ENCODE results near the gene NUP54.

The NUP54 gene, protein sequence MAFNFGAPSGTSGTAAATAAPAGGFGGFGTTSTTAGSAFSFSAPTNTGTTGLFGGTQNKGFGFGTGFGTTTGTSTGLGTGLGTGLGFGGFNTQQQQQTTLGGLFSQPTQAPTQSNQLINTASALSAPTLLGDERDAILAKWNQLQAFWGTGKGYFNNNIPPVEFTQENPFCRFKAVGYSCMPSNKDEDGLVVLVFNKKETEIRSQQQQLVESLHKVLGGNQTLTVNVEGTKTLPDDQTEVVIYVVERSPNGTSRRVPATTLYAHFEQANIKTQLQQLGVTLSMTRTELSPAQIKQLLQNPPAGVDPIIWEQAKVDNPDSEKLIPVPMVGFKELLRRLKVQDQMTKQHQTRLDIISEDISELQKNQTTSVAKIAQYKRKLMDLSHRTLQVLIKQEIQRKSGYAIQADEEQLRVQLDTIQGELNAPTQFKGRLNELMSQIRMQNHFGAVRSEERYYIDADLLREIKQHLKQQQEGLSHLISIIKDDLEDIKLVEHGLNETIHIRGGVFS

DNA sequence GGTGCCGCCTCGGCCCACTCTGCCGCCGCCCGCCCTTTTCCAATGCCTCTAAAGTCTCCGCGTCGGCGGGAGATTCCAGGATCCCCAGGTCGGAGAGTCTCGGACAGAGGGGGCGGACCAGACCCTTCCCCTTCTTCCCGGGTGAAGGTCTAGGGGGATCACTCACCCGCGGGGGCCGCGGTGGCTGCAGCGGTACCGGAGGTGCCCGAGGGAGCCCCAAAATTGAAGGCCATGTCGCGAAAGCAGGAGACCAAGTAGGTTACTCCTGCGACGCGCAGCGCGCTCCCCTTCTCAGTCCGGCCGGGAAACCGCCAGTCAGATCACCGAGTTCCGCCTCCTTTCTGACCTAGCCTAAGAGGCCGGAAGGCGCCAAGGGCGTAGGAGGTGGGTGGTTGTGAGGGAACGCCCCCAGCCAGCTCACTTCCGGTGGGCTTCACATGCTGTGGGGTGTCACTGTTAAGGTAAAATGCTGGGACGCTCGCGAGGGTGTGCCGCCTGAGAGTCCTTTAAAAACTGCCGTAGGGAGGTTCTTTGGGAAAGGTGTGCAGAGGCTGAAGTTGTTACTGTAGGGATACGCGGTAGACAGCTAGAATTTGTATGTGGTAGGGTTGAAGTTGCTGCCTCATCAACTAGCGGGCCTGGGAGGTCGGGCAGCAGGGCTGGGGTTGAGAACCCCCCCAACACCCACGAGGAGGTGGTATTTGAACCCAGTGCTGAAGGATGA is at the start of gene NUP54:
TSS of gene NUP54 (minus strand) at position 256 of the 724 bp plus-strand sequence. CDS start at position 233, 23 bp downstream.
- peak; percentile 93 for DNase-seq

DNA sequence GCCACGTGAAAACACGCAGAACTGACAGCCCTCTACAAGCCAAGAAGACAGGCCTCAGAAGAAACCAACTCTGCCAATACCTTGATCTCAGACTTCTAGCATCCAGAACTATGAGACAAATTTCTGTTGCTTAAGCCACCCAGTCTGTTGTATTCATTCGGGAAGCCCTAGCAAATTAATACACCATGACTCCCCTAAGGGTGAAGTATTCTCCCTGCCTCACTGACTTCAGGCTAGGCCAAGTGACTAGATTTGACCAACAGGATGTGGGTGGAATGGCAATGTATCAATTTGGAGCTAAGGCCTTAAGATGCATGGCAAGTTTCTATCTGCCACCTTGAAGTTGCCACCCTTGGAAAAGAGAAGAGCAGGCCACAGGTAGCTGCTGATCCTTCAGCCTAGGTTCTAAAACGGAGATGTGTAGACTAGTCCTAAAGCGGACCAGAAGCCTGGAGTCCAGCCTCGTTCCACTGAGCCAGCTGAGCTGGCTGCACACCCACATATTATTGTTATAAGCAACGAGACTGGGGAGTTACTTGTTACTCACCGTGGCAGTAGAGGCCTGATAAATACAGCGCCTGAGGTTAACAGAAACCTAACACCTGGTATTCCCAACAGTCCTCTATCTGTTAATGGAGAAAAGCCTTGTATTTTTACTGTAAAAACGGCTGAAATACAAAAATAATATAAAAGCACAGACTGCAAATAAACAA is 49.0 kb upstream of the NUP54 start:
- DNase-seq = no peak

DNA sequence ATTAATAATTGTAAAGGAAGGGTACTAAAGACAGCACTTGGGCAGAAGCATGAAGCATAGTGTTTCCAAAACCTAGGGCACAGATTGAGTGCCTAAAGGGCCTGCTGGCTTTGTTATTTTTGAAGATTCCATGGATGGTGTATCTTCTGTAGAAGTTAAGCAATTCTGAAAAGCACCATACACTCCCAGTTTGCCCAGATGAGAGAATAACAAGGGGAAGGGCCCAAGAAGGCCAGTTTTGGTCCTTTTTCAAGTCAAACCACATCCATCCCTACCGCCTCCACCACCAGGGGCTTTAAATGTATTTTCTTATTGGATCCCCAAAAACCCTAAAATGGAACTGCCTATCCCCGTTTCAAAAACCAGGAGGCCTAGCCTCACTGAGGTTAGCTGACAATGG is 48.2 kb upstream of the NUP54 start:
- DNase-seq = no peak

DNA sequence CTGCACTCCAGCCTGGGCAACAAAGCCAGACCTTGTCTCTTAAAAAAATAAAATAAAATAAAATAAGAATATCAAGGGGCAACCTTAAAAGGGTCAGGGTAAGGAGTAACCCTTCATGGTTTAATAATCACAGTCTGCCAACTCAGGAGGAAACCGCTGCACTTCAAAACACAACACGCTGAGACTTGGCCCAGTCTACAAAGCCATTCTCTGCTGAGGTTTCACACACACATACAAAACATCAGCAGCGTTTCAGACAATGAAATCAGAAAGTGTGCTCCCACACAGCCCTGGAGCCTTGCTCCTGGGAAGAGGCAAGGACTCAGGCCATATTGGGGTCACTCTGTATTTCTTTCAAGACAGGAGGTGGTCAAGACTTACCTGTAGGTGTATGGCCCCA is 47.1 kb upstream of the NUP54 start:
- no peak for DNase-seq

DNA sequence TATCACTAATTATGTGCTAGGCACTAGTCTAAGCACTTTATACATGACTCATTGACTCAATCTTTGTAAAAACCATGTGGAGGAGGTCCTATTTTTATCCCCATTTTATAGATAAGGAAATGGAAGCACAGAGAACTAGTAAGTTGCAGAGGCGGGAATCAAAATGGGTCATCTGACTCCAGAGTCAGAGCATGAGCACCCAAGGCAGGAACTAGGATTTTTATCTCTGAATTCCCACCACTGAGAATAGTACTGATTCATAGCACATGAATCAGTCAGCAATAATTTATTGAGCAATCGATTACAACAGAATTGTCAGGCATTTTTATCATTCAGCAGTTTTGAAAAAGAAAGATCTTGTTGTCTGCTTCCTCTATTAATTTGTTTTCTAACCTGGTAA is 46.1 kb upstream of the NUP54 start:
- DNase-seq = no peak

DNA sequence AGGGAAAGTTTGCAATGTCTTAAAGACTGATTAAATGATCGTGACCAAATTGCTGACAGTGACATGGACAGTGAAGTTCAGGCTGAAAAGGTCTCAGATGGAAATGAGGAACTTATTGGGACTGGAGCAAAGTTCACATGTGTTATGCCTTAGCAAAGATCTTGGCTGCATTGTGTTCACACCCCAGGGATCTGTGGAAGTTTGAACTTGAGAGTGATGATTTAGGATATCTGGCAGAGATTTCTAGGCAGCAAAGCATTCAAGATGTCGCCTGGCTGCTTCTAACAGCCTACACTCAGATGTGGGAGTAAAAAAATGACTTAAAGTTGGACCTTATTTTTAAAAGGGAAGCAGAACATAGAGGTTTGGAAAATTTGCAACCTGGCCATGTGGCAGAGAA is 44.0 kb upstream of the NUP54 start:
- no peak for DNase-seq

DNA sequence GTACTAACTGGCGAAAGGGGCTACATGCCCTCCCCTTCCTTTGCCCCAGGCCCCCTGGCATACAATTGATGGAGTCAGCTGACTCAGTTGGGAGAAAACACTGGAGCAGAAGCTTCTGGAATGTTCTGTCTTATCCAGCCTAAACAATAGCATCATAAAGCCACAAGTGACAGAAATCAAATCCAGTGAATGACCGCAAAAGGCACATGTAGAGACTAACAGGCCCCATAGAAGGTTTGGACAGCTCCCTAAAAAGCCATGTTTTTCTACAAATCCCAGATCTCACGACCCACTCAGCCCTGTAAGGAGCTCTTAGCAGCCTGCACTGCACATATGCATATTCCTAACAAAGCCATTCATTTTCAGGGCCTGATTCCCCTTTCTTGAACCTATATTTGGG is 40.4 kb upstream of the NUP54 start:
- no peak for DNase-seq

DNA sequence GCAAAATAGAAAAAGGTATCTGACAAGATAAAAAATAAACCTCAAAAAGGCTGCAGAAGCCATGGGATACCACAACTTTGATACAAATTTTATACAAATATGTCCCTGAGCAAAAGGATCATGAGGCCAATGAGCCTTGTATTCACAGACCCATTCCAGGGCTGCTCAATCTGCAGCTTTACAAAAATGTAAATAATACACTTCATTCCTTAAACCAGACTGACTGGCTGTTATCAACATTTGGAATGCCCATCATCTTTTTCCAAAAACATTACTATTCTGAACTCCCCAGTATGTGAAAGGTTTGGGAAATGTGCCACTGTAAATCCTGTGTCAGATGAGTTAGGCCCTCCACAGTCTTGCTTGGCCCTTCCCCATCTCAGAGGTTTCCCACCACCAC is 40.0 kb upstream of the NUP54 start:
- no peak for DNase-seq

DNA sequence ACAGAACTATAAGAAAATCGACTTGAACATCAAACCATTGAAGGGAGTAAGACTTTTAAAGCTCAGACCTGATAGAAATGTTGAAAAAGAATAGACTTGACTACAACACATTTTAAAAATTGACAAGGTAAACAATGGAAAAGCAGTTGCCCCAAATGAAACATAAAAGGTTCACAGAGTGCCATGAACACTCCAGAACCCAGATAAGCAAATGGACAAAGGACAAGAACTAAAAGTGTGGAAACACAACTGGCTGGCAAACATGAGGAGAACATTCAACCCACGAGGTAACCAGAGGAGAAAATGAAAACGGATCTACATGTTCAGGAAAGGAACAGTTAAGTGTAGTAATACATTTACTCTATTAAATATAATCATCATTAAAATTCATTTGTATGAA is 39.0 kb upstream of the NUP54 start:
- no peak for DNase-seq

DNA sequence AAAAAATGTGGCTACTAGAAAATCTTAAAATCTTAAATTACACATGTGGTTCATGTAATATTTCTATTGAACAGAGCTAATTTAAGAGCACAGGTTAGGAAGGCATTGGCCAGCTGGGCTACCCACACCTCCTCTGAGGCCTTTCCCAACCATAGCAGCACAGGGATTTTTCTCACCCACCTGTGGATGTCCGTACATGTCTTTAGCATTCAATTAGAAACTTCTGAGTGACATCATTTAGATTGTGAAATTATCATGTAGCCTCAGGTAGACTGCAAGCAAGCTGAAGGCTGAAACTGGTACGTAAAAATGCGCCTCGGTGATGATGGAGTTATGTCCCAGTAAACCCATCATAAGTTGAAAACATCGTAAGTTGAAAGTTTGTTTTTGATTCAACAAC is 34.3 kb upstream of the NUP54 start:
- DNase-seq = no peak

DNA sequence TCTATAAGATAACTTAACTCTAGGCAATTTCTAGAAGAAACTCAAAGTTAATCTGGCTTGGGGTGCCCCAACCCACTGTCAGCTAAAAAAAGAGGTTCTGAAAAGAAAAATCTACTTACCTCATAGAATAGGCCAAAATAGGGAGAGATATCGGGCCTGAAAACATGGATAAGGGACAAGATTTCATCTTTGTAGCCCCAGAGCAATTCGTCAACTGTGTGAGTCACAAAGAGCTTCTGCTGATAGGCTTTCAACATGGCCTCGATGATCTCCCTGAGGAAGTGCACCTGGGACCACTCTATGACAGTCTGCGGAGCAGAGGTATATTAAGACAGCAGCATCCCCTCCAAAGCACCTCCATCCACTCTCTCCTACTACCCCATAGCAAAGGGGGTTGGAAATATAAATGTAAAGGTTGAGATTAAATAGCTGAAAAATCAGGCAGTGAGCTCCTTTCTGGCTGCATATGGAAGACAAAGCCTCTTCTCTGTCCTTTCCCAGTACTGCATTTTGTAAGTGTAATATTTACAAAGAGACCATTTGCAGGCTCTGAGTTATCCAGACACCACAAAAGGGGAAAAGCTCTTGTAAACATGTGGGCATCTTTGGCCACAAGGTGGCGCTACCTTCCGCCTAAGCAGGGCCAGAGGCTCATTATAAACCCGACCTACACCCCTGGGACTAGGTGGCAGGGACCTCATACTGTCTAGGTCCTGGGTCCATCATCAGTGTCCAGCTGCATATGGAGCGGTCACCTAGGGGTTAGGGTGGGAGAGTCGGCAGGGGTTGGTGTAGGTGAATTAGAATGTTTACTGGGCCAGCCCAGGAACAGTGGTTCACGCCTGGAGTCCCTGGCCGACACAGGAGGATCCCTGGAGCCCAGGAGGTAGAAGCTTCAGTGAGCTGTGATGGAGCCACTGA is 31.5 kb upstream of the NUP54 start:
- DNase-seq = peak; percentile 78

DNA sequence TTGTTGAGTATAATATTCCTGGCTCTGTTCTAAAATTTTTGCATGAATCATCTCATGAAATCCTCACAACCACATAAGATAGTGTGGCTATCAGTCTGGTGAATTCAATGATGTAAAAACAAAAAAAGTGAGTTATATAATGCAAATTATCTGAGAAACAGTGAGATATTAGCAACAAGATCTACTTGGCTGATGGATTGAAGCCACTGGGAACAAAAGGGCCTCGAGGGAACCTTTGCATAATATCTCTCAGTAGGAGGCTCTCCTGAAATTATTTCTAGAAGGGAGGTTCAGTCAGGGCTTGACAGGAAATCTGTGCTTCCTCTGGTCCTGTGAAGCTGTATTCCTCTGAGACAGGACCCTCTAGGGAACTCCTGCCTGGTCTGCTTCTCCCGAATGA is 30.1 kb upstream of the NUP54 start:
- no peak for DNase-seq

DNA sequence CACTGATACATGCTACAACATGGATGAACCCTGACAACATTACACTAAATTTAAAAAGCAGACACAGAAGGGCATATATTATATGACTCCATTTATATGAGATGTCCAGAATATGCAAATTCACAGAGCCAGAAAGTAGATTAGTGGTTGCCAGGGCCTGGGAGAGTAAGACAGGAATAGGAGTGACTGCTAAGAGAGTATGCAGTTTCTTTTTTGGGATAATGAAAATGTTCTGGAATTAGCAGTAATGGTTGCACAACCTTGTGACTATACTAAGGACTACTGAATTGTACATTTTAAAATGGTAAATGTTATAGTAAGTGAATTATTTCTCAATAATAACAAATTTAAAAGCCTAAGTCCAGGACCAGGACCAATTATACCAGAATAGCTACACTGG is 29.5 kb upstream of the NUP54 start:
- no peak for DNase-seq

DNA sequence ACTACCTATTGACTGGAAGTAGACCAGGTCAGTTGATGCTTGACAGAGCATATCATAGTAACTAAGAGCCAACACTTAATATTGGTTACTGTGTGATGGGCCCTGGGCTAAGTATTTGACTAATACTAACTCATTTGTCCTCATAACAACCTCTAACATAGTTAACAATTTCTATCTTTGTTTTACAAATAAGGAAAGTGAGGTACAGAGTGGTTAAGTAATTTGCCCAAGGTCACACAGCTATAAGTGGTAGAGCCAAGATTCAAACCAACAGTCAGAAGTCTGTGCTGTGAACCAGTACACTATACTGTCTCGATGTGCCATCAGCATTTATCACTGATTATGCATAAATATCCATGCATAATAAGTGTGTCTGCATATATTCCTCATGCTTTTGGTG is 27.1 kb upstream of the NUP54 start:
- DNase-seq = no peak

DNA sequence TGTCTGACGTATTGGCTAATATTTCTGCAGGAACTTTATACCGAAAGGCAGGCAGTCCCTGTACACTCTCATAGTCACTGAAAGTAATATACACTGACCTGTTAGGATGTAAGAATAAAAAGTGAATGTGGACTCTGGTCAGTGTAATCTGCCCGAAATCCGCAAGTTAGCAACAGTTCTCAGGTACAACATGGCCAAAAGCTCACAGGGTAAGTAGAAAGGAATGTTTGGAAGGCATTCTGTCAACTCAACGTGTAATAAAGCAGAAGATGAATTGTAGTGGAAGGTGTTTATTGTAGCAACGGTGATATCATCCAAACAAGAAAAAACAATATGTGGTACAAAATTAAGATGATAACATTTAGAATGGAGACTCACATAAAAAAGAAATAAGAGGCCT is 26.0 kb upstream of the NUP54 start:
- no peak for DNase-seq

DNA sequence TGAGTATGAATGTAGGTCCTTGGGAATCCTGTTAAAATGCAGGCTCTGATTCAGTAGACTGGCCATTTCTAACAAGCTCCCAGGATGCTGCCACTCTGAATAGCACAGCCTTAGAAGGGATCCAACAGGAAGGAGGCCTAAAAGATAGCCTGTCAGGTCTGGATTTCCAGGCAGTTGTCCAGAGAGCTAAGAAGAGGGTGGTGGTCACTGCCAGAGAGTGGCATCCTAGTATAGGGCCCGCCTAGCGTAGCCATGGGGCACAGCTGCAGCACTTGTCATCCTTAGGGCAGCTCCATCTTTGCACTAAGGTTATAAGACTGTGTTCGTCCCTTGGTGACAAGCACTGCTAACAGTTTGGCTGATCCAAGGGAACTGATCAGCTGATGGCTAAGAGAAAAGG is 20.5 kb upstream of the NUP54 start:
- no peak for DNase-seq

DNA sequence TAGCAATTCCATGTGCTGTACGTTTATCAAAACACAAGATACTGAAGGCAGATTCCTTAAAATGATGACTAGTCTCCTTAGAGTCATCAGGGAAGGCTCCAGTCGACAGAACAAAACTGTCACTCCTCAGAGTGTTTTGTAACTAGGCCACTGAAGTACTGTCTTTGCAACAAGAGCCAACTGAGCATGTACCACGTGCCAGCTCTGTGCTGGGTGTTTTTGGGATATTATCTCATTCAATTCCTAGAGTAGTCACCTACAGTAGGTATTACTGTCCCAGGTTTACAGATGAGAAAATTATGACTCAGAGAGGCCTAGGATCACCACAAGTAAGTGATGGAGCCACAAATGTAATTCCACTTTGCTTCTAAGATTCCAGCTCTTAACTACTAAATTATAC is 18.3 kb upstream of the NUP54 start:
- no peak for DNase-seq

DNA sequence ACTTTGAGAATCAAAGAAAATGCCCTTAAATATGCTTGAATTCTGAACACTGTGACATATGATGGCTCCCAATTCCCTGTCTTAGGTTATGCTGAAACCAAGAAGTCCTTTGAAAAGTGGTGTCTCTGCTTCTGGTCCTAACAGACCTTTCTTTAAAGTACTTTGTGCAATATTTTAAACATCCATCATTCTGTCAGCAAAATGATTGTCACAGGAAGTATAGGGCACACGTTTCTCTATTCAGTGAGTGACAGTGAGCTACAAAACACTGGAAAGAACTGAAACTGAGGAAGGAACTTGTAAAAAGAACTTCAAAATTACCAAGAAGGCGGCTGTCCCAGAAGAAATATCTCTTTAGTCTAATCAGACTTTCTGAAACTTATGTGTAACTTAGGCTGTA is 12.2 kb upstream of the NUP54 start:
- DNase-seq = no peak

DNA sequence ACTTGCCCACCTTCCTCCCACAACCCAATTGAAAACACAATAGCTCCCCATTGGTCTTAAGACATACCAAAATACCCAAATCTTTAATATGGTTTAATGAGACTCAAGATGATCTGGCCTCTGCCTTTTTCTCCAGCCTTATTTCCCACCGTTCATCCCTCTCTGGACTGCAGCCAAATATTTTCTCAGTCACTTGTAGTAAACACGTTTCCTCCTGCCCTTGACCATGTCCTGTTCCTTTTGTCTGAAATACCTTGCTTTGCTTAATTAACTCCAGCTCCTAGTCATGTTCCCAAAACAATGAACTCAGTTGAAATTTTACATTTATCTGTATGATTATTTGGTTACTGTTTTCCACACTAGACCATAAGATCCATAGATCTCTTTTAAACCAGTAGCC is 8.4 kb upstream of the NUP54 start:
- no peak for DNase-seq

DNA sequence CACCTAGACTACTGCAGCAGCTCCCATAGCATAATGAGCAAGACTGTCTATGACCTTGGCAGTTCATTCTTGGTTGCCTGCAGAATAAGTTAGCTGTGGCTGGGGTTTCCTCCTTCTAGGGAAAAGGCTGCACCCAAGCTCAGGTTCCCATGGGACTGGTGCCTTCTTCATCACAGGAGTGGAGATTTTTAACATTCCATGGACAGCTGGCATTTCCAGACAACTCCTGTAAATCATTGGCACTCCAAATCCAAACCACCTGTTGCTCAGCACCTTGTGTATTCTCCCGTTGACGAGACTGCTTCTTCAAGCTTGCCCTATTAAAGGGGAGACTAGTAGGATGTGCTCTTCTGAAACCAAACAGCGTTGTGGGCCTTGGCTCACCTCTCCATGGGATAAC is 7.8 kb upstream of the NUP54 start:
- DNase-seq = no peak

DNA sequence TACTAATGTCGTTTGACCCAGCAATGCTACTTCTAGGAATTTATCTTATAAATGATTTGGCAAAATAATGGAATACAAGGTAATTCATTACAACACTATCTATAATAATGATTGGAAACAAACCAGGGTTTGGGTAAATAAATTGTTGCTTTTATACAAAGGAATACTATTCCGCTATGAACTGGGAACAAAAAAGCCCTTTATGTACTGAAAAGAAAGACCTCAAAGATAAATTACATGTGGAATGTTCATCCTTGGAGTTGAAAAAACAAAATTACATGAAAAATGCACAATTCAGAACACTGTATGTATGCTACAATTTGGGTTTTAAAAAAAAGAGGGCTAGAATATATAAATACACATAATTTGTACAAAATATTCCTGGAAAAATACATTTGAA is 5.2 kb upstream of the NUP54 start:
- no peak for DNase-seq

DNA sequence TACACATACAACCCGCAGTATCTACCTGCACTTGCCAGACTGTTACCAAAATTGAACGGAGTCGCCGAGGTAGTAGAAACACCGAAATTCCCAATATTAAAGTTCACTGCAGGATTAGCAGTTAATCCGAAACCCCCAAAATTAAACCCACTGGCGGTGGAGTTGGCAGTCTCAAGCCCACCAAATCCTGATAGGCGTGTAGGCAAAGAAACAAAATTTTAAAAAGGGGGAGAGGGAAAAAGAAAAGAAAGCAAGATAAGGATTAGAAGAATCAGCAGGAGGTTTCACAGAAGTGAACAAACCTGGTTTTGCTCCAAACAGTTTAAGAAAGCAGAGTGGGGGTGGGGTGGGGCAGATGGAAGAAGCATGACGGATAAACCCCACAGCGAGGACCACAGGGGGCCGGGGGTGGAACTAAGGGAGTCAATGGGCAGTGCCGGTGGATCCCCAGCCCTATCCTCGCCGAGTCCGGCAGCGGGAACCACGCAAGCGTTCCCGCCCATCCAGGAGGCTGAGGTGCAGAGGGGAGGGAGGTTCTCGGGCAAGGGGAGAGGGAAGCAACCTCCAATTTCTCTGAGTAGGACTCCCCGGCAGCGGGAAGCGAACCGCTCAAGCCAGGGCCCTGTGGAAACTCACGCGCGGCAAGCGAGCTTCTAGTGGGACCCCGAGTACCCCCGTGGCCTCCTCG is 599 bp downstream of the NUP54 start:
- peak; percentile 68 for DNase-seq

Data from NCI-H1092 (cell line).